Tibial nerve (tissue), 4 donors: ENCODE results near the gene PPM1H. TPM values are rescaled to one million over a fixed set of nuclear protein-coding genes. Genes with fewer than 3 reads are reported as not detected.

ENCODE experiments used
- DNase-seq, 2 donors: peaks; one replicate each; pipeline ENCODE4 v3.0.0-alpha.2; 2019; ENCODE audit warnings: low spot score in 2 of 2
- H3K27ac ChIP-seq, 4 donors: fragments of 200-600 bp; sonication (generic) in 3 of 4; one replicate each; pipeline ENCODE4 v1.5.1; 2017 to 2019; ENCODE audit warnings: mild to moderate bottlenecking in 1 of 4
- H3K27me3 ChIP-seq, 2 donors: fragments of 200-600 bp; sonication (generic) in 1 of 2; one replicate each; pipeline versions ENCODE4 v1.5.1 to v1.6.0; 2017 to 2019
- H3K36me3 ChIP-seq, 3 donors: fragments of 200-600 bp; sonication (generic); one replicate each; pipeline ENCODE4 v1.5.1; 2018 to 2019
- H3K4me1 ChIP-seq, 4 donors: fragments of 200-600 bp; sonication (generic) in 3 of 4; one replicate each; pipeline ENCODE4 v1.5.1; 2017 to 2019
- H3K4me3 ChIP-seq, 4 donors: fragments of 200-600 bp; sonication (generic) in 3 of 4; one replicate each; pipeline ENCODE4 v1.5.1; 2017 to 2019; ENCODE audit warnings: mild to moderate bottlenecking in 1 of 4, moderate library complexity in 1 of 4
- H3K9me3 ChIP-seq, 4 donors: fragments of 200-600 bp; sonication (generic) in 3 of 4; one replicate each; pipeline ENCODE4 v1.5.1; 2017 to 2019
- EP300 ChIP-seq, 2 donors: sonication (generic); formaldehyde crosslinking; IDR thresholded peaks; one replicate each; pipeline ENCODE4 v1.6.1; 2017; ENCODE audit warnings: antibody characterized with exemption in 2 of 2, mild to moderate bottlenecking in 1 of 2
- POLR2A ChIP-seq, 2 donors: fragments of 450-650 bp; IDR thresholded peaks; one replicate each; pipeline ENCODE4 v1.6.1; 2017; ENCODE audit warnings: antibody characterized with exemption in 2 of 2, mild to moderate bottlenecking in 2 of 2, moderate library complexity in 2 of 2
- WGBS, 2 donors: methylation state at CpG; one replicate each; pipeline ENCODE4 v1.1.5; 2018; 5-methylcytosine and 5-hydroxymethylcytosine counted together
- total RNA-seq, 4 donors: library from RNA; depleted of rRNA; stranded (reverse); fragments of >200 nt; gene quantifications; one replicate each; pipeline ENCODE4 v1.1.0, GENCODE V29; 2016
- TF ChIP-seq, protein P1 (sequence below), 5 experiments: fragments of 200-600 bp in 3 of 5; fragments of 450-650 bp in 2 of 5; sonication (generic) in 3 of 5; IDR thresholded peaks; one replicate each; pipeline ENCODE4 v1.5.1; 2016 to 2019; ENCODE audit warnings: antibody characterized with exemption in 5 of 5, mild to moderate bottlenecking in 3 of 5, moderate library complexity in 2 of 5

Gene PPM1H
- total RNA-seq, 4 donors from 2014 or later = 0.78 to 2.6 (median 1.3) TPM

DNA sequence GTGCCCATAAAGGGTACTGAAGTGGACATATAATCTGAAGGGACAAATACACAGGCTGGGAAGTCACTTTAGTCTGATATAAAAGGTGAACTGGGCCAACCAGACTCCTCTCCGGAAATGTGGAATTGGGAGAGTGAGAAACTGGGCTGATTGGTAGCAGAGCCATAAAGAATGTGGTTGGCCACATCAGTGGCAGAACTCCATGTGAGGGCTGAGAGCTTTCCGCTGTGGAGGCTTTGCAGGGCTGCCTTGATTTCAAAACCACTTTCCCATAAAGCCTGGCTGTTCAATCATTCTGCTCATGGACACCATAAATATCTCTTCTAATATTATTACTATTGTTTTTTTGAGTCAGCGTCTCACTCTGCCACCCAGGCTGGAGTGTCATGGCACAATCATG, 248.0 kb downstream of the PPM1H start:
- no peak for TF ChIP-seq POLR2A (IDR thresholded peaks at IDR 0.05)
- TF ChIP-seq, protein P1, sequence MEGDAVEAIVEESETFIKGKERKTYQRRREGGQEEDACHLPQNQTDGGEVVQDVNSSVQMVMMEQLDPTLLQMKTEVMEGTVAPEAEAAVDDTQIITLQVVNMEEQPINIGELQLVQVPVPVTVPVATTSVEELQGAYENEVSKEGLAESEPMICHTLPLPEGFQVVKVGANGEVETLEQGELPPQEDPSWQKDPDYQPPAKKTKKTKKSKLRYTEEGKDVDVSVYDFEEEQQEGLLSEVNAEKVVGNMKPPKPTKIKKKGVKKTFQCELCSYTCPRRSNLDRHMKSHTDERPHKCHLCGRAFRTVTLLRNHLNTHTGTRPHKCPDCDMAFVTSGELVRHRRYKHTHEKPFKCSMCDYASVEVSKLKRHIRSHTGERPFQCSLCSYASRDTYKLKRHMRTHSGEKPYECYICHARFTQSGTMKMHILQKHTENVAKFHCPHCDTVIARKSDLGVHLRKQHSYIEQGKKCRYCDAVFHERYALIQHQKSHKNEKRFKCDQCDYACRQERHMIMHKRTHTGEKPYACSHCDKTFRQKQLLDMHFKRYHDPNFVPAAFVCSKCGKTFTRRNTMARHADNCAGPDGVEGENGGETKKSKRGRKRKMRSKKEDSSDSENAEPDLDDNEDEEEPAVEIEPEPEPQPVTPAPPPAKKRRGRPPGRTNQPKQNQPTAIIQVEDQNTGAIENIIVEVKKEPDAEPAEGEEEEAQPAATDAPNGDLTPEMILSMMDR (IDR thresholded peaks at IDR 0.05) = no peak
- no peak for TF ChIP-seq EP300 (IDR thresholded peaks at IDR 0.05)
- Histone ChIP-seq H3K27me3 (no peaks in the 10 kb centered on the region), H3K36me3 (no peaks in the 10 kb centered on the region), H3K27ac (no peak overlapping the region), H3K9me3 (no peaks in the 10 kb centered on the region), H3K4me1 (peaks cover 0 to 40% (median 5%) of the 10 kb centered on the region in 4 donors), H3K4me3 (no peak overlapping the region)
- DNase-seq = no peak
- WGBS, 2 donors = 70 to 78% methylated on average over 3 of the region's 3 CpGs

DNA sequence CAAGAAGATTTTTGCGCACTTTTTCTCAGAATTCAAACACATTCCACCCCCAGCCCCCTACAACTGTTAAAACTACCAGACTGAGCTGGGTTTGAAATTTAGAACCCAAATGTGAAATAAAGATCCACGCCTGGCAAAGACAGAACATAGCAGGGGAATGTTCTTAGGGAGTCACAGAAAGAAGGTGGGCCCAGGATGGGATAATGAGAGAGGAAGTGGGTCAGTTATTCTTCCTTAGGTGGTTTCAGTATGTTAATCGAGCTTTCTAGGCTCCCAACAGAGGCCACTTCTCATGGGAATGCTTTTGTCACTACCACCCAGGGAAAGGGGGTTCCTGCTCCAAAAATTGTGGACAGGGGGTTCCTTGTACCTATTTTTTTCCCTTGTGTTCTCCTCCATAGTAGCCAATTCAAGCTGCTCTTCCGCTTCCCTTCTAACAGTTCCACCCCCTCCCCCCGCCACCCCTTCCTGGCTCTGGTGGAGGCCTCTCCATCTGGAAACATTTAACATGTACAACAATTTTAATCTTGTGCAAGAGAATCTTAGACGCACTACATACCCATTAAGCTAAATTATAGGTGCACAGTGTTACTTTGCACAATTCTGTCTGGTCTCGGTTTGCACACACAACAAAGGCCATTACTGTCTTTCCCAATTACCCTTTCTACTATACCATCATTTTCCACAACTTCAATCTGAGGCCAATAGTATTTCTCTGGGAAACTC, 250.2 kb downstream of the PPM1H start:
- no peaks in the 10 kb centered on the region for H3K9me3 ChIP-seq
- WGBS, 2 donors = 54 to 70% methylated on average over 7 of the region's 7 CpGs
- TF ChIP-seq EP300 (IDR thresholded peaks at IDR 0.05) = peak in 1 of 2 donors; percentile 84
- no peak for TF ChIP-seq POLR2A (IDR thresholded peaks at IDR 0.05)
- peak; percentile 75 to 88 for DNase-seq
- H3K27ac ChIP-seq = peak overlapping the region in 3 of 4 donors; percentile 57 to 86 (median 67)
- no peaks in the 10 kb centered on the region for H3K36me3 ChIP-seq
- H3K4me1 ChIP-seq = peaks cover 0 to 40% (median 5%) of the 10 kb centered on the region in 4 donors
- H3K4me3 ChIP-seq = no peak overlapping the region
- H3K27me3 ChIP-seq = no peaks in the 10 kb centered on the region

DNA sequence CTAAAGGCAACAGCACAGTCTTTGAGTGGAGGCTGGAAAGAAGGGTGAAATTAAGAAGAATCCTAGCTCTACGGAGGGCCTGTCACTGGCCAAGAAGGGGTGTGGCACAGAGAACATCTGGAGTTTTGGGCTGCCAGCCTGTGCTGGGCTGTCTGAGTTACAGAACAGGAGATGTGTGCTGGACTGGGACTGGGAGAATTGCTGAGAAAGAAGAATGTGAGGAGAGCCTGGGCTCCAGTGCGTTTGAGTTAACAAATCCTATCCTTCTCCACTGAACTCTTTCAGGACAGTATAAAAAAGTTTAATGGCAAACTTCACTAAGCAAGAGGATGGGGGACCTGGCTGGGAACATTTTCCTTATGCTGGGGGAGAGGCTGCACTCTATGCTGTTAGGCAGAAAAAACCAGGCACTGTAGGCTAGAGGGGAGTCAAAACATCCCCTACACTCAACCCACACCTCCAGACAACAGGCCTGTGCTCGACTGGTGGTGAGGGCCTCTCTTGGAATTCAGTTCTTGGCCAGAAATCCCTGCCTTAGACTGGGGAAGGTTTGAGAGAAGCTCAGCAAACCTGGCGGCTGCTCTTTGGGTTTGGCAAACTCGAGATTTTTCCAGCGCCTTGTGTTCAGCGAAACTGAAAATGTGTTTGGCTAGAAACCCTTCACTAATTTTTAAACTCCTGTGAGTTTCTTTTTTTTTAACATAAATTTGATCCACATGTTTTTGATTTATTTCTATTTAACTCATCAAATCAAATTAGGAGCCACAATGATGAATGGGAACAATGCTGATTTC, 251.0 kb downstream of the PPM1H start:
- peak overlapping the region; percentile 7 to 86 (median 62) for H3K27ac ChIP-seq
- H3K4me1 ChIP-seq = peaks cover 0 to 34% (median 5%) of the 10 kb centered on the region in 4 donors
- H3K27me3 ChIP-seq = no peaks in the 10 kb centered on the region
- H3K4me3 ChIP-seq = no peak overlapping the region
- 49 to 57% methylated on average over 7 of the region's 7 CpGs for WGBS, 2 donors
- no peaks in the 10 kb centered on the region for H3K9me3 ChIP-seq
- no peaks in the 10 kb centered on the region for H3K36me3 ChIP-seq
- TF ChIP-seq EP300 (IDR thresholded peaks at IDR 0.05) (no peak), POLR2A (IDR thresholded peaks at IDR 0.05) (no peak)
- TF ChIP-seq, protein P1 (IDR thresholded peaks at IDR 0.05) = no peak
- DNase-seq = peak; percentile 50 to 60

DNA sequence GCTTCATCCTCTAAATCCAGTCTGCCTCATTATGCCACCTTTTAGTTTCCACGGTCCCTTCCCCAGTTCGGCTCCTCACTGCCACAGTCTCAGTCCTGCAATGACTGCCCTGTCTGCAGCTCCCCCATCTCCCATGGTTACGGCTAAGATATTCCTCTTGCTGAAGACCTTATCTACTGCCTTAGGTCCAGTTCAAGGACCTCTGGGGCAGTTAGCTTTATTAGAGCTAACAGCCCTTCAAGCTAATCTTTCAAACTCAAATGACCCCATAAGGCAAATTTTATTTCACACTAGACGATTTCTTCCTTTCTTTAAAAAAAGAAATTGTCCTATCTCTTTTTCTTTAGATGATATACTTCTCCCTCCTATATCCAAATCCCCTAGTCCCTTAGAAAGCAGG, 253.6 kb downstream of the PPM1H start:
- peaks cover 0 to 31% (median 5%) of the 10 kb centered on the region in 4 donors for H3K4me1 ChIP-seq
- no peak overlapping the region for H3K4me3 ChIP-seq
- no peaks in the 10 kb centered on the region for H3K27me3 ChIP-seq
- H3K27ac ChIP-seq = no peak overlapping the region
- TF ChIP-seq, protein P1 (IDR thresholded peaks at IDR 0.05) = no peak
- TF ChIP-seq EP300 (IDR thresholded peaks at IDR 0.05) (no peak), POLR2A (IDR thresholded peaks at IDR 0.05) (no peak)
- H3K9me3 ChIP-seq = peaks cover 0 to 7% (median 0%) of the 10 kb centered on the region in 4 donors
- WGBS, 2 donors = 80 to 91% methylated on average over 4 of the region's 4 CpGs
- H3K36me3 ChIP-seq = no peaks in the 10 kb centered on the region
- no peak for DNase-seq

DNA sequence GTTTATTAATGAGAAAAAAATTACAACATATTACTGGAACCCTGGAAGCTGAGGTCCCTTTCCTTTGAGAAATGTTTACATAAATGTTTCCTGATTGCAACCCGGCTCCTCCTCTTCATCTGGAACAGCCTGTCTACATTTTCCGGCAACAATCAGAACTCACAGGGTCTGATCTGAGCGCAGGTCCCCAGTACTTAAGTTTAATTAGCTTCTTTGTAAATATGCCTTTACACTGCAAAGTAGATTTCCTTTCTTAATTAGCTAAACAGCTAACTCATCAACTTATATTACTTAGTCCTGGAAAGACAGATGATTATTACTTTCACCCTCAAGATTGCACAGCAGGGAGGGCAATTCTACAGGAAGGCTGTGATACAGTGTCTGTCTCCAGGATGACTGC, 255.3 kb downstream of the PPM1H start:
- H3K27ac ChIP-seq = no peak overlapping the region
- H3K9me3 ChIP-seq = peaks cover 0 to 7% (median 0%) of the 10 kb centered on the region in 4 donors
- no peak overlapping the region for H3K4me3 ChIP-seq
- WGBS, 2 donors = 61 to 65% methylated on average over 3 of the region's 3 CpGs
- no peaks in the 10 kb centered on the region for H3K27me3 ChIP-seq
- no peak for TF ChIP-seq POLR2A (IDR thresholded peaks at IDR 0.05)
- TF ChIP-seq, protein P1 (IDR thresholded peaks at IDR 0.05) = no peak
- peaks cover 0 to 23% (median 5%) of the 10 kb centered on the region in 4 donors for H3K4me1 ChIP-seq
- DNase-seq = no peak
- no peaks in the 10 kb centered on the region for H3K36me3 ChIP-seq
